ENCODE data around the gene ABCG1.
"Not testable (repeated sequence)": the region's sequence is repeated elsewhere in the genome, so short reads cannot be mapped to it uniquely, and the experiment has no call there.

Gene ABCG1

DNA sequence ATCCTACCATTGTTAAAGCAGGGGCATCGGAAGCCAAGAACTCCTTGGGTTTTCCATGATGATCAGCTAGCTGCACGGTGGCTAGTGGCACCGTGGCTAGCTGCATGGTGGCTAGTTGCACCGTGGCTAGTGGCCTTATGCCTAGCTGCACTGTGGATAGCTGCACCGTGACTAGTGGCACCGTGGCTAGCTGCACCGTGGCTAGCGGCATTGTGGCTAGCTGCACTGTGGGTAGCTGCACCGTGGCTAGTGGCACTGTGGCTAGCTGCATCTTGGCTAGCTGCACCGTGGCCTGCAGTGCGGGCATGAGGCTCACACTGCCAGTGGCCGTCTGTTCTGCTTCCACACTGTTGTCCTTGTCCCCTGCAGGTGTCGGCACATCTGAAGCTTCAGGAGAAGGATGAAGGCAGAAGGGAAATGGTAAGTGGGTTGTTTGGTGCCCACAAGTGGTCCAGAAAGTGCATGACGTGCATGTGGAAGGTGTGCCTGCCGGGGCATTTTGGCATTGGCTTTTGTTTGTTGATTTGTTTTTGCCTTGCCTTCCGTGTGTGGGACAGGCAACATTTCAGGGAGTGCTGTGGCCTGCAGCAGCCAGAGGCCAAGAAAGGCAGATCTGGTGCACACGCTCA is 57.7 kb downstream of the ABCG1 start:
- no peak for DNase-seq

DNA sequence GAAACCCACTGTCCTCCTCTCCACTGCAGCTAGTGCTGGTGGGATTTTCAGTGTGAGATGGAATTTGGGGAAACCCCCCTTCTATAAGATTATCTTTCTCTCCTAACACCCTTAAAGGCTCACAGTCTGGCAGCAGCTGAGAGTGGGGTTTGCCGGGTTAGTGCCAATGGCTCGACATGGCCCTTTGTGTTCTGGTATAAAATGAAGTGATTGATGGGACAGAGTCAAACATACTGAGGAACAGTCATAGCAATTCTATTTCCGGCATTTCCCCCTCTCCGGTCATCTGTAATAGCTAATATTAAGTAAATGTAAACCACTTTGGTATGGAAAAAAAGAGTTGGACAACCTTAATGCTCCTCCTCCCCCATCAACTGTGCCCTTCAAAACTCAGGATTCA is 58.7 kb downstream of the ABCG1 start:
- no peak for DNase-seq

DNA sequence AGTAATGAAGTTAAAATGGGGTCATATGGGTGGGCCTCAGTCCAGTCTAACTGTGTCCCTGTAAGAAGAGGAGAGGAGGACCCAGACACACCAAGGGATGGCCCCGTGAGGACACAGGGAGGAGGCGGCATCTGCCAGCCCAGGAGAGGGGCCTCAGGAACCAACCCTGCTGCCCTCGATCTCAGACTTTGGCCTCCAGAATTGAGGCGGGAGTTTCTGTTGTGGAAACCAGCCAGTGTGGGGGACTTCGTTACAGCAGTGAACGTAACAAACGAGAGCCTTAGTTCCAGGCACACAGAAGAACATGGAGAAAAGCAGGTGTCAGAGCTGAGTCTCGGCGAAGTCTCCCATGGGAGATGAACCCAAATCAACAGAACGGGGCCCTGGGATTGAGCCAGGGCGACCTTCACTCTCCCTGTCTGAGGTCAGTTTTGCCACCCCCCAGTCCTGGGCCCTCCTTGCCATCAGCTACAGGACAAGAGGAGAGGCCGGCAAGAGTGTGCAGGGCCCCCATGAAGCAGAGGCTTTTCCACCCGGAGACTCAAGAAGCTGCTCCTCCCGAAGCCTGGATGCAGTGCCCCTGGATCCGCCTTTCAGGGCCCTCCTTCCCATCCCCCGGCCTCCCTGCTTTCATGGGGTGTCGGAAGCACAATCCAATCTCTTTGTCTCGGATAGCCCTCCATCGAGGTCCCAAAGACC is 59.7 kb downstream of the ABCG1 start:
- no peak for DNase-seq

DNA sequence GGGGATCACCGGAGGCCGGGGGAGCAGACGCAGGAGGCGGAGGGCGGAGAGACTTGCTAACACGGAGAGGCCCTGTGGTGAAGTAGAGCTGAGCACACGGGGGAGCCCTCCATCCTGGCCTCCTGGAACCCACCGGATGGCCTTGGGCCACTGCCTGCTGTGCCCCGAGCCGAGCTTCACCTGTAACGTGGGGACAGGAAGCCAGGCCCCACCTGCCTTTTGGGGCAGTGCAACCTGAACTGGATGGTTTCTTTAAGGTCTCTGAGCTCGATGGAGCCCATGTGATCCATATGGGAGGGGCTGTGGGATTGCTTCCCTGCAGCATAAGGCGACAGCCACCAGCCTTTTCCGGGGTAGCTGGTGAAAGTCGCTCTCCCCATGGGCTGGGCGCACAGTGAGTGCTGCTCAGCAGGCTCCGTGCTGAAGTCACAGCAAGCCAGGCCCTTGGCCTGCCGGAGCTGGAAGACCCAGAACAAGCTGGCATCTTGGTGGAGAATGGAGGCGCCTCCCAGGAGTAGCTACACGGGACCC is 60.5 kb downstream of the ABCG1 start:
- no peak for DNase-seq

DNA sequence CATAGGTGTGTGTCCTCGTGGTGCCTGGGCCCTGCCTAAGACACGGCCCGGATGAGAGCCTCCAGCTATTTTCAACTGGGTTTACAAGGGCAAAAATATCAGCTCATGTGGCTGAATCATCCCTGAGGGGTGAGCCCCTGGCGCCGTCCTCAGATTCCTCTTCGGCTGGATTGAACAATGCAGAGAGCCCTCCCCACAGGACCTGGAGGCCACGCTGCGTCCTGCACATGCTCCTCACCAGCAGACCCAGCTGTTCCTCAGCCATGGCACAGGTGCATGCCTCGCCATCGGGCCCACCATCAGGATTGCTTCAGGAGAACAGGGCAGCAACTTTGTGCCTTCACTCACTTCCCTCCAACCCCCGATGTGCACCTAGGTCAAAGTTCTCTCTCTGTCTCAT is 60.9 kb downstream of the ABCG1 start:
- DNase-seq = no peak

DNA sequence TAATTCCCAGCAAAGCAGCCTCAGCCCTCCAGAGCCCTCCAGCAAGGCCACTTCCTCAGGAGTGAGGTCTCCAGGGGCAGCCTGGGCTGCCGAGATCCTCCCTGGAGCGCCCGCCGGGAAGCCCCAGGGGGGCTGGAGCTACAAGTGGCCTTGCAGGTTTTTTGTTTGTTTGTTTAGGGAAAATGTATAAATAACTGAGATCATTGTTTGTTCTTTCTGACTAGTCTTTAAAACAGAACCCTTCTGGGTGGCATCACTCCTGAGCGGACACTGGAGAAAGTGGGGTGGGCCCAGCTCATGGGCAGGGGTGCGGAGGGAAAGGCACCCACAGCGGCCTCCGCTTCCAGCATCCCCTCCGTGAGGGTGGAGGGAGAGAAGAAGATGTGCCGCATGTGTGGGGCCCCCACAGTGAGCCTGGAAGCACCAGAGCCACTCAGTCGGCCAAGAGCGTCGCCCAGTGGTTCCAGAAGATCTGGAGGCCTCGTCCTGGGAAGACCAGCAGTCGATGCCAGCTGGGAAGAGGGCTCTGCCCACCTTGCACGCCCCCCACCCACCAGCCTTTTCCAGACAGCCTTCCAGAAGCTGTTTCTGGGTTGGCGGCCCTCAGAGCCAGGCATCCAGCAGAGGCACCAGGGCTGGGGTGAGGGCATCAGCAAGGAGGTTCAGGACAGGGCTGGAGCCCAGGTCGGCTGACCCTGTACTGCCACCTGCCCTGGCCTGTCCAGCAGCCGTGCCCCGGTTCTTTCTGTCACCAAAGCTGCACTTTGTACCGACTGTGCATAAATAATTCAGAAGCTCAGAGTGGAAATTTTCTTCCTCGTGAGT is 61.6 kb downstream of the ABCG1 start:
- DNase-seq = no peak

DNA sequence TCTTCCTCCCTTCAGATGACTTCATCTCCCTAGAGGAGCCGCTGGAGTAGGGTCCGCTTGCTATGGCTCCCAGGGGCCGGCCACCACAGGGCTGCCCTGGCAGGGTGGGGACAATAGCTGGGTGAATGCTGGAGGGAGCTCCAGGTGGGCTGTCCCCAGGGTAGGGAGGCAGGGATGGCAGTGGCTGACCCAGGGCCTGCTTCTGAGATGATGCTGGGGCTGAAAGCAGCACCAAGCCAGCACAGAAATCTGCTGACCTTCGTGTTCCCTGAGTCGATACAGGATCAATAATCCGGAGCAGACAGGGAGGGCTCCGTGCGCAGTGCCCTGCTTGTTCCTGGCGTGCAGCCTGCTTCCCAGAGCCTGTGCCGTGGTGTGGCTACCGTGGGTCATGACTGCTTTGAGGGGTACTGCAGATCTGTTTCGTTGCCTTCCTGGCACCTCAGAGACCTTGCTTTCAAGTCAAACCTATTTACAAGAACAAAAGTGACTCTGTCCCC is 62.3 kb downstream of the ABCG1 start:
- DNase-seq = no peak

DNA sequence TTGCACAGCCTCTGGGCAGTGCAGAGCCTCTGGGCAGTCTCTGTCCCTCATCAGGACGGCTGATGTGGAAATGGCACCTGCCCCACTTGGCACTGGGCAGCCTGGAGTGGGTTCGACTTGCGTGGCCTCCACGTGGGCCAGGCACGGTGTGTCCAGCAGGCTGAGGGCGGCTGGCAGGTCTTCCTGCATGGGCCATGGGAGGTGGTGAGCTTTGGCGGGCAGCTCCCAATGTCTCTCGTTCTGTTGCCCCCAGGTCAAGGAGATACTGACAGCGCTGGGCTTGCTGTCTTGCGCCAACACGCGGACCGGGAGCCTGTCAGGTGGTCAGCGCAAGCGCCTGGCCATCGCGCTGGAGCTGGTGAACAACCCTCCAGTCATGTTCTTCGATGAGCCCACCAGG is 63.1 kb downstream of the ABCG1 start:
- no peak for DNase-seq

DNA sequence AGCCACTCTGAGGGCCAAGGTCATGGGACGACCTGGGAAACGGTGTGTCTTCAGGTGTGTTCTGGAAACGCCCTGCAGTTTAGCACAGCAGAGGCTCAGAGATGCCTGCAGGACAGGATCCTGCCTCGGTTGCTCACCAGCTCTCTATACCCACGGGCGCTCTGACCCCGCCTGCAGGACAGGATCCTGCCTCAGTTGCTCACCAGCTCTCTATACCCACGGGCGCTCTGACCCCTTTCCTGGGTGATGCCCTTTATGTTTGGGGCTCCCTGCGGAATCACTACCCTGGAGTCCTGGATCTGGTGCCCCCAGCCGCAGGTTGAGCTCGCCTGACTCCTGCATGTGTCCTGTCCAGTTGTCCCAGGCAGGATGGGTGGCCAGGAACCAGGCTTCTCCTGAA is 63.8 kb downstream of the ABCG1 start:
- no peak for DNase-seq

DNA sequence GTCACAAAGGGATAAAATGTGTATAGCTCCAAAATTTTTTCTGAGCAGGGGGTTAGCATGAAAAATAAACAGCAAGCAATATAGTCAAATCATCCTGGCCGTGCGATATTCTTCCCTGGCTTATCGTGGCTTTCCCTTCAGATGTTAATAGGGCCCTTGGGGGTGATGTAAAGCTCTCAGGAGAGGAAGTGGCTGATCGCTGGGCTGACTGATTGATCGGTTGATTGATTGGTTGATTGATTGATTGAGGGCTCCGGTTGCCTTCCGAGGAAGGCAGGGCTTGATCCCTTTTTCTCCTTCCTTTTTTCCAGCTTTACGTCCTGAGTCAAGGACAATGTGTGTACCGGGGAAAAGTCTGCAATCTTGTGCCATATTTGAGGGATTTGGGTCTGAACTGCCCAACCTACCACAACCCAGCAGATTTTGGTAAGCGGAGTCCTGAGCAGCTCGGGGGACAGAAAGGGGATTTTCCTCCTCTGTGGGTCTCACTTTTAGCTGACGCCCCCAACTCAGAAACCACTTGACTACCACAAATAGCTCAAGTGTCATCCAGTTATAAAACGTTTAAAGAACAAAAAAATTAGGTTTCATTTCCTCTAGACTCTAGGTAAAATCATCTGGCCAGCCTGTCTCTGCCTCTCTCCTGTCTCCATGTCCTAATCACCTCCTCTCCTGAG is 66.8 kb downstream of the ABCG1 start:
- DNase-seq = no peak

DNA sequence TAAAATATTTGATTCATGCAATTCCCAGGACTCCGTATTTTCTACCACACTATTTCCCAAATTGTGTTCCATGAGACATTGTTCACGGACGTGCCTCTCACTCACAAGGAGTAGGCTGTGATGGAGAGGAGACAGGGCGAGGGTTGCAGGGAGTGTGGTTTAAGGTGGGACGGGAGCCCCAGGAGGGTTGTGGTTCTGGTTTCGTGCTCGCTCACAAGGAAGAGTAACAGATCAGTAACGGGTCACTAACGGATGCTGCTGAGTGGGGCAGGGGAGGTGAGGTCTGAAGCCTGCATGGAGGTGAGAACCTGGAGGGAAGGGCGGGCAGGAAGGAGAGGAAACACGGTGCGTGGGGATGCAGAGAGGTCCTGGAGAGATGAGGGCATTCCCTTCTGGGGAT is 67.5 kb downstream of the ABCG1 start:
- no peak for DNase-seq

DNA sequence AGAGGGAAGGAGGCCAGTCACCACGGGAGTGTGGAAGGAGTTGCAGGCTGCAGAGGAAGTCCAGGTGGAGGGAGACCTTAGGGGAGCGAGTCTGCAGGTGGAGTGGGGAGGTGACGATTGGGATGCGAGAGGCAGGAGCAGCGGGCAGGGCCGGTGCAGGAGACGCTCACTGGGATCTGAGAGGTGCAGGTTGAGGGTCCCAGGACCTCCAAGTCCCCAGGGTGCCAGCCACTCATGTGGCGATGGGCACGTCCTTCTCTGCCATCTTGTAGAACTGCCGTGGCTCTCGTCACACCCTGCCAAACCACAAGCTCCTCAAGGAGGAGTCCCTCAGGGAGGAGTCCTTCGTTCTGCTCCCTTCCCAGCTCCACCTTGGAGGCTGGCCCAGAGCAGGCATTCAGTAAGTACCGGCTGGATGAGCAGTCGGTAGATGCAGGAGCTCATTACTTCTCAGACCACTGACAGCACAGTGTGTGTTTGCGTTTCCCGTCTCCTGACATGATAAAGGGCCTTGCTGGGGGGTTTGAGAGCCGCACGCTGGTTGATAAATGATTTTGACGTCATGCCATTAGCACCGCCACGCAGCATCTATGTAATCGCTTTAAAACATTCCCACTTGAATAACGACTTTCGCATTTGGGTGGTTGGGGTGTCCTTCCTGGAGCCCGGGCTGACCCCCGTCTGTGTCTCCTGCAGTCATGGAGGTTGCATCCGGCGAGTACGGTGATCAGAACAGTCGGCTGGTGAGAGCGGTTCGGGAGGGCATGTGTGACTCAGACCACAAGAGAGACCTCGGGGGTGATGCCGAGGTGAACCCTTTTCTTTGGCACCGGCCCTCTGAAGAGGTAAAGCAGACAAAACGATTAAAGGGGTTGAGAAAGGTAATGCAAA is 68.5 kb downstream of the ABCG1 start:
- DNase-seq = no peak

DNA sequence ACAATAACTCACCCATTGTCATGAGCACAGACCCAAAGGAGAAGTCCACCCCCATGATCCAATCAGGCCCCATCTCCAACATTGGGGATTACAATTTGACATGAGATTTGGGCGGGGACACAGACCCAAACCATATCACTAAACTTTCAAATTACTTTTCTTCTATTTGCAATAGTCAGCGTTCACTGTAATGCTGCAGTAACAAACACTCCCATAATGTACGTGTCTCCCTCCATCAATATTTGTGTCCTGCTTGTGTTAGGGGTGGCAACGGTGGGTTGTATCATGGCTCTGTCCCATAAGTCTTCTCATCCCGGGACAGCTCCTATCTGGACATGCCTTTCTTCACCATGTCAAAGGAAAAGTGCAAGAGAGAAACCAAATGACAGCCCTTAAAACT is 70.0 kb downstream of the ABCG1 start:
- DNase-seq = no peak

DNA sequence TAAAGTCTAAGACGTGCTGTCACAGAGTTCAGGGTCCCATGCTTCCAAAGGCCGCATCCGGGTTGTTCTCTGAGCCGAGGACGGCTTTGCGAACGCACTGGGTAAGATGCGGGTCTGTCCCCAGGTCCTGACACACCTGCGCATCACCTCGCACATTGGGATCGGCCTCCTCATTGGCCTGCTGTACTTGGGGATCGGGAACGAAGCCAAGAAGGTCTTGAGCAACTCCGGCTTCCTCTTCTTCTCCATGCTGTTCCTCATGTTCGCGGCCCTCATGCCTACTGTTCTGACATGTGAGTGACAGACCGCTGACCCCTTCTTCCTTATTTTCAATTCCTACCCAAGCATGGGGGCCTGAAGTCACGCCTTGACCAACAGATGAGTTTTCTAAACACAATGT is 71.0 kb downstream of the ABCG1 start:
- DNase-seq = no peak

DNA sequence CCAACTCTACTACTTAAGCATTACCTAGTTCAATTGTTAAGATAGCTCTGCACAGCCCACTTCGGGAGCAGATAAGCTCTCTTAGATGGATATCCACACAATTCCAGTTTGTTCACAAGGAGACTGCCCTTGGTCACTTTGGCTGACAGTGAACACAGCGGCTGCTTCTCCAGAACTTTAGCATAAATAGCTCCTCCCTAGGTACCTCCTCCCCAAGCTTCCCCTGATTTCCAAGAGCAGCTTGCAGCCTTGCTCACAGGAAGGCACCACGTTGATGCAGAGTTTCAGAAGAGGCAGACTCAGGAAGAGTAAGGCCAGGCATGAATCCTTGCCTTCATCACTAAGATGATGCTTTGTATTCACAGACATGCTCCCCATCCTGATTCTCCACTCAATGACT is 71.6 kb downstream of the ABCG1 start:
- no peak for DNase-seq

DNA sequence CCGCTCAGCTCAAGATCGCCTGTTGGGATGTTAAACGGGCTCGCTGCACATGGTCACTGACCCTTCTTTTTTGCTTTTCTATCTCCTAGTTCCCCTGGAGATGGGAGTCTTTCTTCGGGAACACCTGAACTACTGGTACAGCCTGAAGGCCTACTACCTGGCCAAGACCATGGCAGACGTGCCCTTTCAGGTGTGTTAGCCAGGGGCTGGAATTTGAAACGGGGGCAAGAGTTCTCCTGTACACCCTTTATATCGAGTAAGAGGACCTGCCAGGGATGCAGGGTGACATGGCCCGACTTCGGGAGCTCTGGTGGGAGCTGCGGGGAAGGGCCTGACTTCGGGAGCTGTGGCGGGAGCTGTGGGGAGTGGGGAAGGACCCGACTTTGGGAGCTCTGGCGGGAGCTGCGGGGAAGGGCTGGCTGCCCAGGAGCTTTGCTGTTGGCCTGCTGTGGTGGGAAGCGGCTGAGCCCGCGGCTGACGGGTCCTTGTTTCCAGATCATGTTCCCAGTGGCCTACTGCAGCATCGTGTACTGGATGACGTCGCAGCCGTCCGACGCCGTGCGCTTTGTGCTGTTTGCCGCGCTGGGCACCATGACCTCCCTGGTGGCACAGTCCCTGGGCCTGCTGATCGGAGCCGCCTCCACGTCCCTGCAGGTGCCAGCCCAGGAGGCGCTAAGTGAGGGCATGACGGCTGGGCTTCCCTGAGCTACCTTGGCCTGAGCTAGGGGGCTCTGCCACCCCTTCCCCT is 72.2 kb downstream of the ABCG1 start:
- no peak for DNase-seq

DNA sequence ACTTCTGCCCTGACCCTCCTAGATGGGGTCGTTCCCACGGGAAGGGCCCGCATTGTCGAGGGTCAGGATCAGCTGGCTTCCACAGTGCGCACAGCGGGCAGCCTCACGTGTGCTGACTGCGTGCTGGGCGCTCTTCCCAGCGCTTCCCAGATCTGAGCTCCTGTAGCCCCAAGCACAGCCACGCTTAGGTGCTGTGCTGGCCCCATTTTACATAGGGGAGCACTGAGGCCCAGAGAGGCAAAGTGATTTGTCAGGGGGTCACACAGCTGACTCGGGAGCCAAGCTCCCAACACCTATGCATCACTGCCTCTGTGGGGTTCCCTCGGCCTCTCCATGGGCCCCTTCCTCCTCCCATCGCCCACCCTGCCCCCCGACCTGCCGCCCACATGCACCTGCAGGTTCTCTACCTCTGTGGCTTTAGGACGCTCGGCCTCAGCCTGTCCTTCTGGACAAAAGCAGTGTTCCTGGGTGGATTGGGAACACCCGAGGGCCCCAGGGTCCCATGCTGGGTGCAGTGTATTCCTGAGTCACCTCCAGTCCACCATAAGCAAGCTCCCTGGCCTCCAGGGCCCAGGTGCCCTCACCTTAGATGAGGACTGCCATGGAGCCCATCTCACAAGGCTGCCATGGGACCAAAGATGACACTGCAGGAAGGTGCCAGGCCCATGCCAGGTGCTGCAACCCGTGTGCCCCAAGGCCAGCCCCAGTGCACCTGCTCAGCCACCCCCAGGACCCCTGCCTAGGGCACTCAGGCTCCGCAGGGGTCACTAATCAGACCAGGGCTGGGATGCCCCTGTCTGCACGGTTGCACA is 73.0 kb downstream of the ABCG1 start:
- no peak for DNase-seq

DNA sequence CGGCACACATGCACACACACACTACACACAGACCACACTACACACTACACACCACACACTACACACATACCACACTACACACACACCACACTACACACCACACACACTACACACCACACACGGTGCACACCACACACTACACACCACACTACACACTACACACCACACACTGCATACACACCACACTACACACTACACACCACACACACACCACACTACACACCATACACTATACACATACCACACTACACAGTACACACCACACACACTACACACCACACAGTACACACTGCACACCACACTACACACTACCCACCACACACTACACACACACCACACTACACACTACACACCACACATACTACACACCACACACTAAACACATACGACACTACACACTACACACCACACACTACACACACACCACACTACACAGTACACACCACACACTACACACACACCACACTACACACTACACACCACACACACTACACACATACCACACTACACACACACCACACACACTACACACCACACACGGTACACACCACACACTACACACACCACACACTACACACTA is 73.7 kb downstream of the ABCG1 start:
- not testable (repeated sequence) for DNase-seq

DNA sequence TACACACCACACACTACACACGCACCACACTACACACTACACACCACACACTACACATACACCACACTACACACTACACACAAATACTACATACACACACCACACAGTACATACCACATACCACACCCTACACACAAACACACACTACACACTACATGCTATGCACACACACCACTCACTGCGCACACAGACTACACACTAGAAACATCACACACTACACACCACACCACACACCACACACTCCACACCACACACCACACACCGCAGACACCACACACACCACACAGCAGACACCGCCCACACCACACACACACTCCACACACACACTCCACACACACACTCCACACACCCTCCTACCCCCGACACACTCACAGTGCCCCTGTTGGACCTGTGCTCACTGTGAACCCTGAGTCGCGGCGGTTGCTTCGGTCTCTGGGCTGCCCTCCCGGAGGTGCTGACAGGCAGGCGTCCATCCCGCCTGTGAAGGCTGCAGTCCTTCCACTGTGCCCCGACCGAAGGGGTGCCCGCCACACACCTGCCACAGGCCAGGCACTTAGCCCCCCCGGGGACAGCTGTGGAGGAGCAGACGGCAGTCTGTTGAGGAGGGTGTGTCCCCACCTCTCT is 74.8 kb downstream of the ABCG1 start:
- no peak for DNase-seq
